ENCODE measurements around the gene HAPLN1.

The HAPLN1 gene

GRCh38 chr5:83657807-83658525, 62.7 kb downstream of the HAPLN1 start:
- no peak overlapping the region for H3K4me2 ChIP-seq
- H3K36me3 ChIP-seq (ENCODE audit: insufficient read depth) = no peaks in the 10 kb centered on the region
- no peaks in the 10 kb centered on the region for H3K79me2 ChIP-seq (ENCODE audit: insufficient read depth, low read depth)
- no peak overlapping the region for H3K27ac ChIP-seq
- no peak for TF ChIP-seq CTCF (conservative IDR thresholded peaks at IDR 0.05; ENCODE audit: low read depth, low read length)
- peaks cover 17% of the 10 kb centered on the region for H3K4me1 ChIP-seq (ENCODE audit: low read depth, poor library complexity, severe bottlenecking)
- H3K4me3 ChIP-seq (IDR thresholded peaks at IDR 0.05; ENCODE audit: insufficient read depth, low read depth, low read length) = no peak overlapping the region
- no peak overlapping the region for H2AFZ ChIP-seq (ENCODE audit: low read depth)
- no peaks in the 10 kb centered on the region for H4K20me1 ChIP-seq (ENCODE audit: insufficient read depth)
- H3K9ac ChIP-seq = no peak overlapping the region
- H3K27me3 ChIP-seq (ENCODE audit: insufficient read depth, low read depth) = no peaks in the 10 kb centered on the region

GRCh38 chr5:83654427-83654994, 66.1 kb downstream of the HAPLN1 start:
- no peak overlapping the region; the same call in 1 of the 2 replicates for H3K4me2 ChIP-seq

DNA sequence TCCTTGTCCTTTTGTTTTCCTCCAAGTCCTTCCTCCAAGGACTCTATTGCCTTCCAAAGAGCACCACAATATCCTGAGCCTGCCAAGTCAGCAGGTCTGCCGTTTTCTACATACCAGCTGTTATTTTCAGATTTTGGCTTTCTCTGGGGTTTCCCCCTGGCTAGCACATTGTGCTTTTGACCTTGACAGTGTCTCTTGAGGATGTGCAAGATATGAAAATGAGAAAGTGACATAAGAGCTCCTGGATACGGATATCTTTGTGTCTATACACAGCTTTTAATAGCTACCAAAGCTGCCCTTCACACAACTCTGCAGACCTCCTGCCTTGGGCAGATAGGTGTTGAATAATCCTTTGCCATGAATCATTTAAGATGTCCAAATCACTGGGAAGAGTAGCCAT, 67.0 kb downstream of the HAPLN1 start:
- no peak overlapping the region for H3K4me3 ChIP-seq (IDR thresholded peaks at IDR 0.05; ENCODE audit: insufficient read depth, low read depth, low read length)
- no peak overlapping the region for H3K27ac ChIP-seq
- peaks cover 20% of the 10 kb centered on the region for H3K4me1 ChIP-seq (ENCODE audit: low read depth, poor library complexity, severe bottlenecking)
- no peak for TF ChIP-seq CTCF (conservative IDR thresholded peaks at IDR 0.05; ENCODE audit: low read depth, low read length)
- H3K36me3 ChIP-seq (ENCODE audit: insufficient read depth) = no peaks in the 10 kb centered on the region
- H2AFZ ChIP-seq (ENCODE audit: low read depth) = no peak overlapping the region
- no peaks in the 10 kb centered on the region for H3K79me2 ChIP-seq (ENCODE audit: insufficient read depth, low read depth)
- H3K27me3 ChIP-seq (ENCODE audit: insufficient read depth, low read depth) = no peaks in the 10 kb centered on the region
- H3K9ac ChIP-seq = no peak overlapping the region
- no peaks in the 10 kb centered on the region for H4K20me1 ChIP-seq (ENCODE audit: insufficient read depth)
- peak overlapping the region; percentile 40 for H3K4me2 ChIP-seq

More at GRCh38 chr5:83654427-83654994, 66.1 kb downstream of the HAPLN1 start:
- Histone ChIP-seq H3K27ac (no peak overlapping the region), H3K27me3 (ENCODE audit: insufficient read depth, low read depth) (no peaks in the 10 kb centered on the region), H3K9ac (no peak overlapping the region), H3K79me2 (ENCODE audit: insufficient read depth, low read depth) (no peaks in the 10 kb centered on the region), H3K36me3 (ENCODE audit: insufficient read depth) (no peaks in the 10 kb centered on the region), H3K4me3 (IDR thresholded peaks at IDR 0.05; ENCODE audit: insufficient read depth, low read depth, low read length) (no peak overlapping the region), H2AFZ (ENCODE audit: low read depth) (no peak overlapping the region), H4K20me1 (ENCODE audit: insufficient read depth) (no peaks in the 10 kb centered on the region), H3K4me1 (ENCODE audit: low read depth, poor library complexity, severe bottlenecking) (peaks cover 20% of the 10 kb centered on the region)
- no peak for TF ChIP-seq CTCF (conservative IDR thresholded peaks at IDR 0.05; ENCODE audit: low read depth, low read length)

GRCh38 chr5:83645936-83646335, 74.7 kb downstream of the HAPLN1 start:
- H3K27ac ChIP-seq = no peak overlapping the region
- H4K20me1 ChIP-seq (ENCODE audit: insufficient read depth) = no peaks in the 10 kb centered on the region
- H3K9ac ChIP-seq = no peak overlapping the region
- H3K4me3 ChIP-seq (IDR thresholded peaks at IDR 0.05; ENCODE audit: insufficient read depth, low read depth, low read length) = no peak overlapping the region
- H3K27me3 ChIP-seq (ENCODE audit: insufficient read depth, low read depth) = no peaks in the 10 kb centered on the region
- H3K4me1 ChIP-seq (ENCODE audit: low read depth, poor library complexity, severe bottlenecking) = peaks cover 6% of the 10 kb centered on the region
- H3K4me2 ChIP-seq = no peak overlapping the region
- no peaks in the 10 kb centered on the region for H3K36me3 ChIP-seq (ENCODE audit: insufficient read depth)
- H3K79me2 ChIP-seq (ENCODE audit: insufficient read depth, low read depth) = no peaks in the 10 kb centered on the region
- TF ChIP-seq CTCF (conservative IDR thresholded peaks at IDR 0.05; ENCODE audit: low read depth, low read length) = no peak
- H2AFZ ChIP-seq (ENCODE audit: low read depth) = no peak overlapping the region
